ENCODE measurements around the gene CNPY4.

CNPY4 gene

GRCh38 chr7:100118388-100119071 is 904 bp upstream of the CNPY4 start:
- H3K4me3 ChIP-seq (ENCODE audit: low read depth, low read length): peak overlapping the region; percentile 89
- no peak for DNase-seq (ENCODE audit: low read depth)
- no peak for TF ChIP-seq CTCF (IDR thresholded peaks at IDR 0.05; ENCODE audit: control insufficient read depth, extremely low read depth, insufficient read depth)

- no peak for DNase-seq (ENCODE audit: low read depth)
- H3K4me3 ChIP-seq (ENCODE audit: low read depth, low read length): peak overlapping the region; percentile 89
- no peak for TF ChIP-seq CTCF (IDR thresholded peaks at IDR 0.05; ENCODE audit: control insufficient read depth, extremely low read depth, insufficient read depth)
Measured at GRCh38 chr7:100119970-100120732, 717 bp downstream of the CNPY4 start.

- DNase-seq (ENCODE audit: low read depth): no peak
- TF ChIP-seq CTCF (IDR thresholded peaks at IDR 0.05; ENCODE audit: control insufficient read depth, extremely low read depth, insufficient read depth): no peak
- no peak overlapping the region for H3K4me3 ChIP-seq (ENCODE audit: low read depth, low read length)
Measured at GRCh38 chr7:100120733-100121036, 1.3 kb downstream of the CNPY4 start.

- H3K4me3 ChIP-seq (ENCODE audit: low read depth, low read length): no peak overlapping the region
- TF ChIP-seq CTCF (IDR thresholded peaks at IDR 0.05; ENCODE audit: control insufficient read depth, extremely low read depth, insufficient read depth): no peak
- DNase-seq (ENCODE audit: low read depth): no peak
Measured at GRCh38 chr7:100122067-100122466, 2.6 kb downstream of the CNPY4 start.

- no peak overlapping the region for H3K4me3 ChIP-seq (ENCODE audit: low read depth, low read length)
- no peak for TF ChIP-seq CTCF (IDR thresholded peaks at IDR 0.05; ENCODE audit: control insufficient read depth, extremely low read depth, insufficient read depth)
- DNase-seq (ENCODE audit: low read depth): no peak
Measured at GRCh38 chr7:100122568-100122967, 3.1 kb downstream of the CNPY4 start.

- no peak for DNase-seq (ENCODE audit: low read depth)
- H3K4me3 ChIP-seq (ENCODE audit: low read depth, low read length): no peak overlapping the region
- TF ChIP-seq CTCF (IDR thresholded peaks at IDR 0.05; ENCODE audit: control insufficient read depth, extremely low read depth, insufficient read depth): no peak
Measured at GRCh38 chr7:100124301-100125230, 5.1 kb downstream of the CNPY4 start.
